Peyer's patch (tissue), 4 donors: ENCODE data around the gene KCNC2. TPM values are rescaled to one million over a fixed set of nuclear protein-coding genes. Genes with fewer than 3 reads are reported as not detected.

Source experiments
- DNase-seq, 3 donors: peaks; one replicate each; pipeline ENCODE4 v3.0.0-alpha.2; 2017 to 2019
- H3K27ac ChIP-seq, 4 donors: fragments of 200-600 bp; sonication (generic); one replicate each; pipeline ENCODE4 v1.5.1; 2016 to 2019
- H3K27me3 ChIP-seq, 2 donors: fragments of 200-600 bp; sonication (generic); one replicate each; pipeline ENCODE4 v1.5.1; 2019
- H3K36me3 ChIP-seq, 3 donors: fragments of 200-600 bp; sonication (generic); one replicate each; pipeline ENCODE4 v1.5.1; 2016 to 2019
- H3K4me1 ChIP-seq, 4 donors: fragments of 200-600 bp; sonication (generic); one replicate each; pipeline ENCODE4 v1.5.1; 2016 to 2019
- H3K4me3 ChIP-seq, 4 donors: fragments of 200-600 bp; sonication (generic); 1 replicate in 3 of 4; 2 replicates in 1 of 4; pipeline ENCODE4 v1.5.1; 2016 to 2019; ENCODE audit warnings: mild to moderate bottlenecking in 1 of 4
- H3K9me3 ChIP-seq, 4 donors: fragments of 200-600 bp; sonication (generic); one replicate each; pipeline ENCODE4 v1.5.1; 2016 to 2019; ENCODE audit warnings: mild to moderate bottlenecking in 1 of 4
- POLR2A ChIP-seq, 2 donors: fragments of 450-650 bp; IDR thresholded peaks; one replicate each; pipeline ENCODE4 v1.5.1; 2017; ENCODE audit warnings: antibody characterized with exemption in 2 of 2, mild to moderate bottlenecking in 2 of 2, moderate library complexity in 2 of 2
- total RNA-seq, 4 donors: library from RNA; depleted of rRNA; stranded (reverse); fragments of >200 nt; gene quantifications; one replicate each; pipeline ENCODE4 v1.1.0, GENCODE V29; 2016
- TF ChIP-seq, protein P1 (sequence below), 6 experiments: fragments of 450-650 bp in 4 of 6; fragments of 200-600 bp in 2 of 6; sonication (generic) in 1 of 6; IDR thresholded peaks; one replicate each; pipeline ENCODE4 v1.5.1; 2017 to 2019; ENCODE audit warnings: antibody characterized with exemption in 6 of 6, mild to moderate bottlenecking in 3 of 6, moderate library complexity in 1 of 6

KCNC2 gene
- total RNA-seq, 4 donors from 2014 or later, result not detected

DNA sequence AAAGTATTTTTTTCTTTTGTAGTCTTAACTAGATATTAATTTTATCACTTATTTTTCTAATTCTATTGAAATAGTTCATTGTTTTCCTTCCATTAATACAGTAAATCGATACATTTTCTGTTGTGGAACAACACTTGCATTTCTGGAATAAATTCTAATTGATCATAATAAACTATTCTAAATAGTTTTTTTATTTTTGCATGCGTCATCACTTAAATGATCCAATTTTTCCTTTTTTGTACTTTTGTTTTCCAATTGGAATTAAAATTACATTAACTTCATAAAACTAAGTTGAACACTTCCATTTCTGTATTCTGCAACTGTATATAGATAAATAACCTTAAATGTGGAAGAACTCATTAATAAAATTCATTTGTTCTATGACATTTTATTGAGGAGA, 202.5 kb downstream of the KCNC2 start:
- no peaks in the 10 kb centered on the region for H3K27me3 ChIP-seq
- TF ChIP-seq, protein P1, sequence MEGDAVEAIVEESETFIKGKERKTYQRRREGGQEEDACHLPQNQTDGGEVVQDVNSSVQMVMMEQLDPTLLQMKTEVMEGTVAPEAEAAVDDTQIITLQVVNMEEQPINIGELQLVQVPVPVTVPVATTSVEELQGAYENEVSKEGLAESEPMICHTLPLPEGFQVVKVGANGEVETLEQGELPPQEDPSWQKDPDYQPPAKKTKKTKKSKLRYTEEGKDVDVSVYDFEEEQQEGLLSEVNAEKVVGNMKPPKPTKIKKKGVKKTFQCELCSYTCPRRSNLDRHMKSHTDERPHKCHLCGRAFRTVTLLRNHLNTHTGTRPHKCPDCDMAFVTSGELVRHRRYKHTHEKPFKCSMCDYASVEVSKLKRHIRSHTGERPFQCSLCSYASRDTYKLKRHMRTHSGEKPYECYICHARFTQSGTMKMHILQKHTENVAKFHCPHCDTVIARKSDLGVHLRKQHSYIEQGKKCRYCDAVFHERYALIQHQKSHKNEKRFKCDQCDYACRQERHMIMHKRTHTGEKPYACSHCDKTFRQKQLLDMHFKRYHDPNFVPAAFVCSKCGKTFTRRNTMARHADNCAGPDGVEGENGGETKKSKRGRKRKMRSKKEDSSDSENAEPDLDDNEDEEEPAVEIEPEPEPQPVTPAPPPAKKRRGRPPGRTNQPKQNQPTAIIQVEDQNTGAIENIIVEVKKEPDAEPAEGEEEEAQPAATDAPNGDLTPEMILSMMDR (IDR thresholded peaks at IDR 0.05), result no peak
- no peak for TF ChIP-seq POLR2A (IDR thresholded peaks at IDR 0.05)
- DNase-seq, result no peak
- H3K36me3 ChIP-seq, result no peaks in the 10 kb centered on the region
- H3K4me3 ChIP-seq, result no peak overlapping the region
- no peaks in the 10 kb centered on the region for H3K9me3 ChIP-seq
- H3K4me1 ChIP-seq, result no peaks in the 10 kb centered on the region
- no peak overlapping the region for H3K27ac ChIP-seq

DNA sequence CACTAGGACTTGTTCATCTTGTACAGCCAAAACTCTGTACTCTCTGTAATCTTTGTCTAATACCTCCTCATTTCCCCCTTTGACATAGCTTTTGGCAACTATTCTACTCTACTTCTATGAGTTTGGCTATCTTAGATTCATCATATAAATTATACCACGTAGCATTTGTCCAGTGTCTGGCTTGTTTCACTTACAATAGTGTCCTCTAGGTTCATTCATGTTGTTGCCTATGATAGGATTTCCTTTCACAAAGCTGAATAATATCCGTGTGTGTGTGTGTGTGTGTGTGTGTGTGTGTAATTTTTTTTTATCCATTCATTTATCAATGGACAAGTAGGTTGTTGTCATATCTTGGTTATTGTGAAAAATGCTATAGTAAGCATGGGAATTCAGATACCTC, 209.5 kb downstream of the KCNC2 start:
- no peak for DNase-seq
- no peak overlapping the region for H3K27ac ChIP-seq
- no peaks in the 10 kb centered on the region for H3K9me3 ChIP-seq
- no peaks in the 10 kb centered on the region for H3K27me3 ChIP-seq
- no peaks in the 10 kb centered on the region for H3K4me1 ChIP-seq
- TF ChIP-seq POLR2A (IDR thresholded peaks at IDR 0.05), result no peak
- TF ChIP-seq, protein P1 (IDR thresholded peaks at IDR 0.05), result no peak
- no peaks in the 10 kb centered on the region for H3K36me3 ChIP-seq
- no peak overlapping the region for H3K4me3 ChIP-seq

DNA sequence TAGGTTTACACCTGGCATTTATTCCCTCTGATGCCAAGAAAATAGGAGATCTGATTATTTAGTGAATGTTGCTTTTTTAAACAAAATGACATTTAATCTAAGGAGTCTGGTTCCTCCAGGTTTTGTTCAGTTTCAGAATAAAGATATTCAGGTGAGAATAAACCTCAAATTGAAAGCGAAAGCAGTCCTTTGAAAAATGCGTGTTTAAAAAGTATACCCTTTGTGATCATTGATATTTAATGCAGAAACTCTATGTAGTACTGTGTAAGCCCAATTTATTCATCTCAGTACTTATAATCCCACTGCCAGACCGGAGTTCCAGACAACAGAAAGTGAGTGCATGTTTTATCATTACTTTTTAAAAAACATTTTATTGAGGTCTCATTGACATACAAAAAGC, 210.2 kb downstream of the KCNC2 start:
- H3K4me3 ChIP-seq, result peak overlapping the region in 2 of 4 donors; percentile 17 to 19
- H3K27ac ChIP-seq, result no peak overlapping the region
- H3K4me1 ChIP-seq, result no peaks in the 10 kb centered on the region
- no peaks in the 10 kb centered on the region for H3K9me3 ChIP-seq
- DNase-seq, result no peak
- H3K36me3 ChIP-seq, result no peaks in the 10 kb centered on the region
- H3K27me3 ChIP-seq, result no peaks in the 10 kb centered on the region
- TF ChIP-seq POLR2A (IDR thresholded peaks at IDR 0.05), result no peak
- TF ChIP-seq, protein P1 (IDR thresholded peaks at IDR 0.05), result no peak

Other genes starting within 250 kb of the KCNC2 start
- 10 to 100 TPM; 10.2 to 22.3 (median 16.0) TPM for gene CAPS2, start 120.5 kb upstream of the KCNC2 start, total RNA-seq
- gene GLIPR1L1, start 124.8 kb upstream of the KCNC2 start, total RNA-seq, result not detected
- gene GLIPR1L2, start 181.2 kb upstream of the KCNC2 start, total RNA-seq, result 1 to 10 TPM in 1 of 4 donors, under 1 TPM in 1, not detected in 2; 0.40 to 3.3 TPM